ENCODE measurements around the gene PHACTR1. TPM values are rescaled to one million over a fixed set of nuclear protein-coding genes. Genes with fewer than 3 reads are reported as not detected.

Gene PHACTR1
- total and polyA plus RNA-seq, 2 experiments from 2014 or later = 11.2 to 33.9 TPM

- H3K4me1 ChIP-seq (ENCODE audit: low read depth) = no peaks in the 10 kb centered on the region
- H3K4me3 ChIP-seq = no peak overlapping the region
- H3K9me3 ChIP-seq (ENCODE audit: low read depth) = no peaks in the 10 kb centered on the region
- H3K27me3 ChIP-seq = peaks cover 91% of the 10 kb centered on the region
- no peak for DNase-seq (ENCODE audit: low read depth in 1 of 2, low spot score in 1 of 2)
- no peaks in the 10 kb centered on the region for H3K36me3 ChIP-seq
- H3K27ac ChIP-seq = no peak overlapping the region
- TF ChIP-seq, protein P1, sequence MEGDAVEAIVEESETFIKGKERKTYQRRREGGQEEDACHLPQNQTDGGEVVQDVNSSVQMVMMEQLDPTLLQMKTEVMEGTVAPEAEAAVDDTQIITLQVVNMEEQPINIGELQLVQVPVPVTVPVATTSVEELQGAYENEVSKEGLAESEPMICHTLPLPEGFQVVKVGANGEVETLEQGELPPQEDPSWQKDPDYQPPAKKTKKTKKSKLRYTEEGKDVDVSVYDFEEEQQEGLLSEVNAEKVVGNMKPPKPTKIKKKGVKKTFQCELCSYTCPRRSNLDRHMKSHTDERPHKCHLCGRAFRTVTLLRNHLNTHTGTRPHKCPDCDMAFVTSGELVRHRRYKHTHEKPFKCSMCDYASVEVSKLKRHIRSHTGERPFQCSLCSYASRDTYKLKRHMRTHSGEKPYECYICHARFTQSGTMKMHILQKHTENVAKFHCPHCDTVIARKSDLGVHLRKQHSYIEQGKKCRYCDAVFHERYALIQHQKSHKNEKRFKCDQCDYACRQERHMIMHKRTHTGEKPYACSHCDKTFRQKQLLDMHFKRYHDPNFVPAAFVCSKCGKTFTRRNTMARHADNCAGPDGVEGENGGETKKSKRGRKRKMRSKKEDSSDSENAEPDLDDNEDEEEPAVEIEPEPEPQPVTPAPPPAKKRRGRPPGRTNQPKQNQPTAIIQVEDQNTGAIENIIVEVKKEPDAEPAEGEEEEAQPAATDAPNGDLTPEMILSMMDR (IDR thresholded peaks at IDR 0.05; ENCODE audit: low read depth, low read length) = no peak
These were observed 162.2 kb downstream of the PHACTR1 start for GRCh38 chr6:12878741-12879140.

GRCh38 chr6:12882761-12883290 is 166.3 kb downstream of the PHACTR1 start:
- Histone ChIP-seq H3K27ac (no peak overlapping the region), H3K36me3 (no peaks in the 10 kb centered on the region), H3K27me3 (peaks cover 87% of the 10 kb centered on the region), H3K9me3 (ENCODE audit: low read depth) (no peaks in the 10 kb centered on the region), H3K4me3 (no peak overlapping the region), H3K4me1 (ENCODE audit: low read depth) (no peaks in the 10 kb centered on the region)
- TF ChIP-seq, protein P1 (IDR thresholded peaks at IDR 0.05; ENCODE audit: low read depth, low read length) = no peak
- no peak for DNase-seq (ENCODE audit: low read depth in 1 of 2, low spot score in 1 of 2)

- peak in 1 of 2 donors; percentile 3 for DNase-seq (ENCODE audit: low read depth in 1 of 2, low spot score in 1 of 2)
- no peaks in the 10 kb centered on the region for H3K36me3 ChIP-seq
- TF ChIP-seq, protein P1 (IDR thresholded peaks at IDR 0.05; ENCODE audit: low read depth, low read length) = no peak
These were observed 168.4 kb downstream of the PHACTR1 start for GRCh38 chr6:12884983-12885382.

GRCh38 chr6:12886961-12887775 is 170.6 kb downstream of the PHACTR1 start:
- TF ChIP-seq, protein P1 (IDR thresholded peaks at IDR 0.05; ENCODE audit: low read depth, low read length) = no peak
- no peaks in the 10 kb centered on the region for H3K9me3 ChIP-seq (ENCODE audit: low read depth)
- DNase-seq (ENCODE audit: low read depth in 1 of 2, low spot score in 1 of 2) = peak in 1 of 2 donors; percentile 21
- no peak overlapping the region for H3K4me3 ChIP-seq
- H3K4me1 ChIP-seq (ENCODE audit: low read depth) = no peaks in the 10 kb centered on the region
- H3K27ac ChIP-seq = no peak overlapping the region
- peaks cover 53% of the 10 kb centered on the region for H3K27me3 ChIP-seq
- no peaks in the 10 kb centered on the region for H3K36me3 ChIP-seq

More at GRCh38 chr6:12884983-12885382, 168.4 kb downstream of the PHACTR1 start:
- Histone ChIP-seq H3K9me3 (ENCODE audit: low read depth) (no peaks in the 10 kb centered on the region), H3K27me3 (peaks cover 66% of the 10 kb centered on the region), H3K4me1 (ENCODE audit: low read depth) (no peaks in the 10 kb centered on the region), H3K4me3 (no peak overlapping the region), H3K27ac (no peak overlapping the region)

GRCh38 chr6:12890171-12890790 is 173.7 kb downstream of the PHACTR1 start:
- H3K36me3 ChIP-seq = no peaks in the 10 kb centered on the region
- TF ChIP-seq, protein P1 (IDR thresholded peaks at IDR 0.05; ENCODE audit: low read depth, low read length) = peak; percentile 49
- DNase-seq (ENCODE audit: low read depth in 1 of 2, low spot score in 1 of 2) = no peak
- peaks cover 6% of the 10 kb centered on the region for H3K4me1 ChIP-seq (ENCODE audit: low read depth)
- H3K9me3 ChIP-seq (ENCODE audit: low read depth) = no peaks in the 10 kb centered on the region
- H3K27ac ChIP-seq = no peak overlapping the region
- no peak overlapping the region for H3K4me3 ChIP-seq
- peaks cover 27% of the 10 kb centered on the region for H3K27me3 ChIP-seq
